ENCODE data around the gene SPTLC3.

The SPTLC3 gene

DNA sequence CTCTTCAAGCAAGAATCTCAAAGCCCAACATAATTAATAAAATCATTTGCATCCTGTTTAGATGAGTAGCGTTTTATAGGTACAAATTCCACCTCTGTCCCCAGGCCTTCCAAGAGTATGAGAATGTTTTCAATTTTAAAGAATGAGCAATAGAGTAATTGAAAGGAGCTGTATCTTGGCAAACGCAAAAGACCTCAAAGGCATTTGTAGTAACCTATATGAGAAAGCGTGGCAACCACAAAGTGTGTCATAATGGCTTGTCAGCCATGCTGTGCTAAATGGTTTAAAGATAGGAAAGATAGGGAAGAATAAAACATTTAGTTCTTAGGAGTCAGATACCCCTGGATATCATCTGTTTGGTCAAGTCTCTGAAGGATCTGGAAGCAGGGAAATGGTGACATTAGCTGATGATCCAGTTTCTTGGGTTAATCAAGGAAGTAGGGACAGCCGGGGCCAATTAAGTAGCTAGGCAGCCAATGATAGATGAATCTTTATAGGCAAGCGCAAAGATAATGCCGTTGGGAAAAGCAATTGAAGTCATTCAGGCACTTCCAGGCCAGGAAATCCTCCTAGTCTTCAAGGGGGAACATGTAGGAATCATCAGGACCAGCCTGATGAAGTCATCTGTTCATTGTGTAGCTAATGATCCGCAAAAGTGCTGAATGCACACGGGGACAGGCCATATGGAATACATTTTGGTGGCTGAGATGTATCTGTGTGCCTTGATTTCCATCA, 140.8 kb downstream of the SPTLC3 start:
- H3K9me2 ChIP-seq (replicated peaks; ENCODE audit: control insufficient read depth, low read length) = no peaks in the 10 kb centered on the region
- no peak for TF ChIP-seq CTCF (IDR thresholded peaks at IDR 0.05; ENCODE audit: low read depth, low read length, poor library complexity, severe bottlenecking)
- no peak for TF ChIP-seq EZH2phosphoT487 (IDR thresholded peaks at IDR 0.05; ENCODE audit: borderline replicate concordance, low read length)
- H3K79me2 ChIP-seq (ENCODE audit: control insufficient read depth, low read length) = no peaks in the 10 kb centered on the region

DNA sequence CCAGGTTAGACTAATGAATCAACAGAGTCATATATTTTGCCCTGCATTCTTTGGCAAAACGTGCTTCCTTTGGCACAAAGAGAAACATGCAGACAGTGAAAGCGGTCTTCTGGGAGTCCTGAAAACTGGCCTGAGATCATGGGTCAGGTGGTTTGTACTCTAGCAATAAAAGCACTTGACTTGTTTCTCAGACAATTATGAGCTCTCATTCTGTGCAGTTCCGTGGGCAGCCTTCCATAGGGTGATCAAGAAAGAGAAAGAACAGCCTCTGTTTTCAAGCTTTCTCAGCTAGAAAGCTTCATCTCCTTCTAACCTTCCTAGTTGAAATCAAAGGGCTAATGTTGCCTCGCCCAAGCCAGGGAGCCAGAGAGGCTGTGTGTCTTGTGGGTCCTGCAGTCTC, 149.6 kb downstream of the SPTLC3 start:
- Histone ChIP-seq H3K4me2 (ENCODE audit: low read length) (no peak overlapping the region), H3F3A (ENCODE audit: control insufficient read depth, insufficient read depth) (no peaks in the 10 kb centered on the region), H3K4me1 (ENCODE audit: control insufficient read depth, low read length) (no peaks in the 10 kb centered on the region), H3K27me3 (ENCODE audit: control insufficient read depth, low read length) (no peaks in the 10 kb centered on the region), H3K79me2 (ENCODE audit: control insufficient read depth, low read length) (no peaks in the 10 kb centered on the region), H3K4me3 (ENCODE audit: low read length) (no peak overlapping the region), H4K20me1 (ENCODE audit: control insufficient read depth, insufficient read depth, low read depth, low read length) (no peaks in the 10 kb centered on the region), H3K9me3 (ENCODE audit: control insufficient read depth, insufficient read depth, low read length) (no peaks in the 10 kb centered on the region), H3K27ac (ENCODE audit: low read depth, low read length) (no peak overlapping the region), H3K9me2 (replicated peaks; ENCODE audit: control insufficient read depth, low read length) (no peaks in the 10 kb centered on the region), H3K36me3 (ENCODE audit: control insufficient read depth, low read length) (no peaks in the 10 kb centered on the region)
- TF ChIP-seq EZH2phosphoT487 (IDR thresholded peaks at IDR 0.05; ENCODE audit: borderline replicate concordance, low read length) (no peak), CTCF (IDR thresholded peaks at IDR 0.05; ENCODE audit: low read depth, low read length, poor library complexity, severe bottlenecking) (no peak)

More for the DNA sequence above, 140.8 kb downstream of the SPTLC3 start:
- no peaks in the 10 kb centered on the region for H3K27me3 ChIP-seq (ENCODE audit: control insufficient read depth, low read length)
- H3K27ac ChIP-seq (ENCODE audit: low read depth, low read length) = no peak overlapping the region
- H3F3A ChIP-seq (ENCODE audit: control insufficient read depth, insufficient read depth) = no peaks in the 10 kb centered on the region
- H3K4me3 ChIP-seq (ENCODE audit: low read length) = no peak overlapping the region
- H3K9me3 ChIP-seq (ENCODE audit: control insufficient read depth, insufficient read depth, low read length) = no peaks in the 10 kb centered on the region
- no peak overlapping the region for H3K4me2 ChIP-seq (ENCODE audit: low read length)
- H3K36me3 ChIP-seq (ENCODE audit: control insufficient read depth, low read length) = no peaks in the 10 kb centered on the region
- H4K20me1 ChIP-seq (ENCODE audit: control insufficient read depth, insufficient read depth, low read depth, low read length) = no peaks in the 10 kb centered on the region
- H3K4me1 ChIP-seq (ENCODE audit: control insufficient read depth, low read length) = no peaks in the 10 kb centered on the region

DNA sequence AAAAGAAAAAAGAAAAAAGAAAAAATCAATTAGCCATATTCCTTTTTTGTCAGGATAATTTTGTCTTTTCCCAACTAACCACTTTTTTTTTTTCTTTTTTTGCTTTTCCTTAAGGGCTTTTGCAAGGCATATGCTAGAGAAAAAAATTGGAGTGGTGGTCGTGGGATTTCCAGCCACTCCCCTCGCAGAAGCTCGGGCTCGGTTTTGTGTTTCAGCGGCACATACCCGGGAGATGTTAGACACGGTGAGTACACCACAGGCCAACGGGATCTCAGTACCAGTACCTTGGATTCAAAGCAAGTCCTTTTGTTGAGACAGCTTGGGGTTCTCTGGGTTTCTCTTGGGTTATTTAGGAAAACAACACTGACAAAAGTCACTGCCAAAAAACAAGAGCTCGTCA, 151.1 kb downstream of the SPTLC3 start:
- Histone ChIP-seq H3K4me2 (ENCODE audit: low read length) (no peak overlapping the region), H3K36me3 (ENCODE audit: control insufficient read depth, low read length) (no peaks in the 10 kb centered on the region), H3K4me1 (ENCODE audit: control insufficient read depth, low read length) (no peaks in the 10 kb centered on the region), H3F3A (ENCODE audit: control insufficient read depth, insufficient read depth) (no peaks in the 10 kb centered on the region), H3K27me3 (ENCODE audit: control insufficient read depth, low read length) (no peaks in the 10 kb centered on the region), H3K4me3 (ENCODE audit: low read length) (no peak overlapping the region), H3K27ac (ENCODE audit: low read depth, low read length) (no peak overlapping the region), H3K9me2 (replicated peaks; ENCODE audit: control insufficient read depth, low read length) (no peaks in the 10 kb centered on the region), H3K79me2 (ENCODE audit: control insufficient read depth, low read length) (no peaks in the 10 kb centered on the region), H3K9me3 (ENCODE audit: control insufficient read depth, insufficient read depth, low read length) (no peaks in the 10 kb centered on the region), H4K20me1 (ENCODE audit: control insufficient read depth, insufficient read depth, low read depth, low read length) (no peaks in the 10 kb centered on the region)
- TF ChIP-seq CTCF (IDR thresholded peaks at IDR 0.05; ENCODE audit: low read depth, low read length, poor library complexity, severe bottlenecking) (no peak), EZH2phosphoT487 (IDR thresholded peaks at IDR 0.05; ENCODE audit: borderline replicate concordance, low read length) (no peak)
